NCI-H748 (cell line): Measurements from ENCODE around the gene ZSCAN5B.

Source experiments
- DNase-seq: peaks from one replicate; lab custom pipeline; 2025; ENCODE audit not compliant: unreplicated experiment; lab: John Stamatoyannopoulos, UW

The ZSCAN5B gene

DNA sequence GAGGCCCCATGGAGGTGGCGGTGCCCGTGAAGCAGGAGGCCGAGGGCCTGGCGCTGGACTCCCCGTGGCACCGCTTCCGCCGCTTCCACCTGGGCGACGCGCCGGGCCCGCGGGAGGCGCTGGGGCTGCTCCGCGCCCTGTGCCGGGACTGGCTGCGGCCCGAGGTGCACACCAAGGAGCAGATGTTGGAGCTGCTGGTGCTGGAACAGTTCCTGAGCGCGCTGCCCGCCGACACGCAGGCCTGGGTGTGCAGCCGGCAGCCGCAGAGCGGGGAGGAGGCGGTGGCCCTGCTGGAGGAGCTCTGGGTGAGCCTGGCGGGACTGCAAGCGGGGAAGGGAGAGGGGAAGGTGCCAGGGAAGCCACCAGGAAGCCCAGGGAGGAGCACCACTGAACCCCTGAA lies 50.7 kb downstream of the ZSCAN5B start:
- DNase-seq = no peak

DNA sequence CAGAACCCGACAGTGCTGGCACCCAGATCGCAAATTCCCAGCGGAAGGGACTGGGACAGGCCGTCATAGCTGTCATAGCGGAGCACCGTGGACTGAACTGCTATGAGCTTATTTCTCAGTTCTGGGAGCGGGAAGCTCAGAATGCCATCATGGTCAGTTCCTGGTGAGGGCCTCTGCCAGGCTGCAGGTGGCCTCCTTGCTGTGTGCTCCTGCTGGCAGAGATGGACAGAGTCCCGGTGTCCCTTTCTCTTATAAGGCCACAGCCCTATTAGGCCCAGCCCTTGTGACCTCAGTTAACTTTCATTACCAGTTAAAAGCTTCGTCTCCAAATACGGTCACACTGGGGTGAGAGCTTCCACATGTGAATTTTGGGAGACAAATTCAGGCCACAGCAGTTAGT lies 51.9 kb downstream of the ZSCAN5B start:
- DNase-seq = no peak

DNA sequence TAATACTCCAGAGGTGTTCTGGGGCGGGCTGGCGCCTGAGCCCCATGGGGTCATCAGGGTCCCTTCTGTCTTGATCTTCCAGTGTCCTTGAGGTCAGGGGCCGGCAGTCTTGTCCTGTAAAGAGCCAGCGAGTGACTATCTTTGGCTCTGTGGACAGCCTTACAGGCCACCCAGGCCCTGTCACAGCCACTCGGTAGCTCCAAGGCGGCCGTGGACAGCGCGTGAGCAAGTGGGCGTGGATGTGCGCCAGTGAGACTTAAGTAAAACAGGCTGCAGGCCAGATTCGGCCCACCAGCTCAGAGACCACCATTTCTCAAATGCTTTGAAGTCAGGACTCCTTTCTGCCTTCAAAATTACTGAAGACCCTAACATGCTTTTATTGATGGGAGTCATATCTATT lies 52.8 kb downstream of the ZSCAN5B start:
- DNase-seq = no peak

DNA sequence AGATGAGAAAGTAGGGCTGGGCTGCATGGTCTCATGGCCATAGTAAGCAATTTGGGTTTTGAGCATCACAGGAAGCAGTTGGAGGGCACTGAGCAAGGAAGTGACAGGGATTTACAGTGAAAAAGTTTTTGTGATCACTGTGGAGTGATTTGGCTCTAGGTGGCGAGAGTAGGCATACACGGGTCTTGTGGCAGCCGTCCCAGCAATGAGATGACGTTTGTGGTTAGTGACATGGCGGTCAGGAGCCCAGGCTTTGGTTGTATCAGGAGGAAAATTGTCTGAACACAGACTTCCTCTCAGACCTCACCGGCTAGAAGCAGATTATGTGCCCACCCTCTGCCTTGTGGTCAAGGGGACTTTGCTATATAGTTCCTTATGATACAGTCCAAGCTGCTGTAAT lies 53.2 kb downstream of the ZSCAN5B start:
- no peak for DNase-seq

DNA sequence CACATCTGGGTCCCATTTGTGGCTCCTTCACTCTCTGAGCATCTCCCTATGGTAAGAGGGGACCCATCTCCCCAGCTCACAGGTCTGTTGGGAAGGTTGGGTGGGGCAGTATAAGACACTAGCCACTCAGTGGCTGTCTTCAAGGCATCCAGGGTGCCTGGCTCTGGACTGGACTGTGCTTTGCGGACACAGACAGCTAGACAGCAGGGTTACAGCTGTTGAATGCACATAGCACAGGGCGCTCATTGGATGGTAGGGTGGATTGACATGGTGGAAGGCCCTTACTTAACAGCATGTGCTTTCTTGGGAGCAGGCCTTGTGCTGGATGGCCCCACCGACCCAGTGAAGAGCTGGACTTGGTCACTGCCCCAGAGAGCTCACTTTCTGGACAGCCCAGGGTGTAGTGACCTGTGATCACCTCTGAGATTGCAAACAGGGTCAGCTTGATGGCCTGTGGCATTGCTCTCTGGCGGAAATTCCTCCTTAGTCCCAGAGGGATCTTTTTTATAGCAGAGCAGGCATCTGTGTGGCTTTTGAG lies 54.6 kb downstream of the ZSCAN5B start:
- DNase-seq = no peak

DNA sequence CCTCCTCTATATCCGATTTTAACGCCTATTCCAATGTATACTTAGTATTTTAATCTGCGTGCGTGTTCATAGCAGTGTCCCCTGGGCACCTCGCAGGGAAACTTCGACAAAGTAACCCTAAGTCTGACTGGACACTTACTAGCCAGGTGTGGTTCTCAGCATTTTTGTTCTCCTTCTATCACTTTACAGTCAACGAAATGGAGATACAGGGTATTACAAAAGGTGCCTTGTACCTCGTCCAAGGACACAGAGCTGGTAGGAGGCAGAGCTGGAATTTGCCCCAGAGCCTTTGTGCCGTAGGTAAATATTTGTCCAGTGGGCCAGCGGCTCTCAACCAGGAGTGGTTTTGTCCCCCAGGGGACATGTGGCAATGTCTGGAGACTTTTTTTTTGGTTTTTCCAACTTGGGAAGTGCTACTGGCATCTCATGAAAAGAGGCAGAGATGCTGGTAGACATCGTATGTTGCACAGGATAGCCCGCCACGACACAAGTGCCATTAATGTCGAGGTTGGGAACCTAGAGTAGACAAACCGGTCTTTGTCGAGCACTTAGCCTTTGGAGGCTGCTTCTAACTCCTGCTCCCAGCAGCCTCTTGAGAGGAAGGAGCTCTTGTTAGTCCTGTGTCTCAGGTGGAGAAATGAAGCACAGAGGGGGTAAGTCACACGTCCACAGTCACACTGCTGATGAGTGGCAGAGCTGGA lies 55.3 kb downstream of the ZSCAN5B start:
- DNase-seq = peak; percentile 48

DNA sequence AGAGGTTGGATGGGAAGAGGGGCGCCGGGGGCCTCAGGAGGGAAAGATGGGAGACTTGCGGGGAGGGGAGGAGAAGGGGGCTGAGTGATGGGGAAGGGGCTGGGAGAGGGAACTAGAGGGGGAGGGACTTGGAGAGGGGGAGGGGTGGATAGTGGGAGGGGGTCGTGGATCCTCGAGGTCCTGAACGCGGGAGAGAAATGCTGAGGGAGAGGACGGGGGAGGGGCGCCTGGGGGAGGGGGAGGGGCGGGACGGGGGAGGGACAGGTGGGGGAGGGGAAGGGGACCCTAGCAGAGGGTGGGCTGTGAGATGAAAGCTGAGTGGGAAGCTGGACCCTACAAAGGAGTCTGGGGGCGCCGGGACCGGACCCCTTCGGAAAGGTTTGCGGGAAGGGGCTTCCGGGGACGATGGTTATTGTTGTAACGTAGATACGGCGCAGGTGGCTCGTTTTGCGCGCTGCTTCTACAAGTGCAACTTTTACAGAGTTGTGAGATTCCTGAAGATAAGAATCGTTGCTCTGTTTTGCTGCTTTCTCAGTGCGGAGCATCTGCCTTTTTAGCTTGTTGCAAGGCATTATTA lies 56.1 kb downstream of the ZSCAN5B start:
- peak; percentile 55 for DNase-seq

DNA sequence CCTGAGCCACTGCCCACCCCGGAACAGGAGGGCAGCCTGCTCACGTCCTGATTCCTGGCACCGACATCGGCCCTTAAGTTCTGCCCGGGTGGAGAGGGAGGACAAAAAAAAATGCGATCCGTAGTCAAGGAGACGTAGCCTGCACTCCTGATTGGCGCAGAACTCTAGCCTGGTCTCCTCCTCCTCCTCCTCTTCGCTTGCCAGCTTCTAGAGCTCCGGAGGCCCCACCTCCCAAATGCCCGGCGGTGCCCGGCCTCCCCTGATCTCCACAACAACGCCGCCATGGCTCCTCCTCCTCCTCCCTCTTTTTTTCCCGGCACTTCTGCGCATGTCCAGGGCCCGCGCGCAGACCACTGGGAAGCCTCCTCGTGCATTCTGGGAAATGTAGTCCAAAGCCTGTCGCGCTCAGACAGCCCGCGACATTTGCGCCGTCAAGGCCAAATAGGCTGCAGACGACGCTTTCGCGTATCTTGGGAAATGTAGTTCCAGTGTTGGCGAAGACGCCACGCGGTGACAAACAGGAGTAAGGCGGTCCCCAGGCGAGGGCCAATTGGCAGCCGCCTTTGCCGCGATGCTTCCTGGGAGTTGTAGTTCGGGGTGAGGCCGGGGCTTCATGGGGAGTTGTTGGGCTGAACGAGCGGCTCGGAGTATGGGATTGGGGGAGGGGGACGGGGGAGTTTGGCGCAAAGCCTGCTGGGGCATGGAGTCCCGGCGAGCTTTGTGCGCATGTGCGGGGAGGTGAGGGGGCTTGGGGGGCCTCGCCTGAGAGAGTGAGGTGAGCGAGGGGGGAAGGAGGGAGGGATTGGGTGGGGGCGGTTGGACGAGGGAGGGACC lies 56.8 kb downstream of the ZSCAN5B start, which contains the start of gene ZNF444:
TSS of gene ZNF444 (plus strand) at position 705 of the 834 bp plus-strand sequence. CDS start 5,625 bp downstream, outside the sequence.
- peak; percentile 100 for DNase-seq

DNA sequence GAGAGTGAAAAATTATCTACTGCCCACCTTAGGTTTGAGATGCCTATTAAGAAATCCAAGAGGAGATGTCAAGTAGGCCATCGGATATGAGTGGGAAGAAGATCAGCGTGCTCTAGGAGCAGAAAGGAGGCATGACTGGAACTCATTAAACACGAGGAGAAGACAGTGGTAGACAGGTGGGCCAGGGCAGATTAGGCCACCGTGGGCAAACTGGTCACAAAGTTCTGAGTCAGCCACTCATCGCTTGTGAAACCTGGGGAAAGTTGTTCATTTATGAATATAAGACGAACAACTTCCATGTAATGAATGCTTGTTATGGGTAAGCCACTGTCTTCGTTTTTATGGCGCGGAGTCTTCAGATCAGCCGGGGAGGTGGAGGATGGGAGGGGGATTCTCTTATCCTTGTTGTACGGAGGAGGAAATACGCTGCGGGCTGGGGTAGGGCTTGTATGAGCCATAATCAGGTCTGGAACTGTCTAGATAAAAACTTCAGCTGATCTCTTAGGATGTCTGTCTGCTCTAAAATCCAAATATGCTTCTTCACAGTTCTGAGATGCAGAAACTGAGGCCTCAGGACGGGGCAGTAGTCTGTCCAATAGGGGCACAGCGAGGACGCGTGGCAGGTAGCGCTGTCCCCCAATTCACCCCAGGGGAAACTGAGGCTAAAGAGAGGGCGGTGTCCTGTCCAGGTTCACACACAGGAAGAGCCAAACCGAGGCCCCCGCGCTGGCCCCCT lies 57.6 kb downstream of the ZSCAN5B start:
- no peak for DNase-seq
